ENCODE measurements around the gene VRTN.

VRTN gene

DNA sequence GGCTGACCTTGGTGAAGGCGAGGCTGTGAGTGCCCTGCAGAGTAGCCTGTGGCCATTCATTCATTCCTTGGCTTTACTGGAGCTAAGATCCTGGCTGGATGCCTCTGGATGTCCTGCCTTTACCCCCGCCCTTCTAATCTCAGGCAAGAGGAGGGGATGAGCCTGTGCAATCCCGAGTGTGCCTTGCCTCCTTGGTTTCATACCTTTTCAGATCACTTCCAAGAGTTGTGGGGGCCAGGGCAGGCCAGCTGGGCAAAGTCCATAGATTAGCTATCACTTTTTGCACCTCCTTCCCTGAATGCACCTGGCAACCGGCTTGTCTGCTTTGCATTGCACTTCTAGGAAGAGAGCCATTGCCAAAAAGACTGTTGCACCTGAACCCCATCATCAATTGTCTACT lies 1.5 kb downstream of the VRTN start:
- TF ChIP-seq CTCF (IDR thresholded peaks at IDR 0.05; ENCODE audit: low read depth, low read length, missing control alignments): no peak
- no peak overlapping the region for H3K4me3 ChIP-seq (replicated peaks; ENCODE audit: low read depth, low read length)
- no peak for DNase-seq (ENCODE audit: extremely low read depth, low read depth)

GRCh38 chr14:74350211-74350927 lies 2.1 kb downstream of the VRTN start:
- no peak for DNase-seq (ENCODE audit: extremely low read depth, low read depth)
- no peak for TF ChIP-seq CTCF (IDR thresholded peaks at IDR 0.05; ENCODE audit: low read depth, low read length, missing control alignments)
- H3K4me3 ChIP-seq (replicated peaks; ENCODE audit: low read depth, low read length): no peak overlapping the region

- TF ChIP-seq CTCF (IDR thresholded peaks at IDR 0.05; ENCODE audit: low read depth, low read length, missing control alignments): no peak
- no peak overlapping the region for H3K4me3 ChIP-seq (replicated peaks; ENCODE audit: low read depth, low read length)
- DNase-seq (ENCODE audit: extremely low read depth, low read depth): no peak
These were observed 2.7 kb downstream of the VRTN start for GRCh38 chr14:74350928-74351323.

GRCh38 chr14:74356892-74357575 lies 8.8 kb downstream of the VRTN start:
- no peak for DNase-seq (ENCODE audit: extremely low read depth, low read depth)
- TF ChIP-seq CTCF (IDR thresholded peaks at IDR 0.05; ENCODE audit: low read depth, low read length, missing control alignments): no peak
- no peak overlapping the region for H3K4me3 ChIP-seq (replicated peaks; ENCODE audit: low read depth, low read length)

DNA sequence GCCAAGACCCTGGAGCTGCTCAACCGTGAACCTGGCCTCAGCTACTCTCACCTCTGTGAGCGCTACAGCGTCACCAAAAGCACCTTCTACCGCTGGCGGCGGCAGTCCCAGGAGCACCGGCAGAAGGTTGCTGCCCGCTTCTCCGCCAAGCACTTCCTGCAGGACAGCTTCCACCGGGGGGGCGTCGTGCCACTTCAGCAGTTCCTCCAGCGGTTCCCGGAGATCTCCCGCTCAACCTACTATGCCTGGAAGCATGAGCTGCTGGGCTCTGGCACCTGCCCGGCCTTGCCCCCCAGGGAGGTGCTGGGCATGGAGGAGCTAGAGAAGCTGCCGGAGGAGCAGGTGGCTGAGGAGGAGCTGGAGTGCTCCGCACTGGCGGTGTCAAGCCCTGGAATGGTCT lies 9.3 kb downstream of the VRTN start:
- DNase-seq (ENCODE audit: extremely low read depth, low read depth): no peak
- H3K4me3 ChIP-seq (replicated peaks; ENCODE audit: low read depth, low read length): no peak overlapping the region
- no peak for TF ChIP-seq CTCF (IDR thresholded peaks at IDR 0.05; ENCODE audit: low read depth, low read length, missing control alignments)

- TF ChIP-seq CTCF (IDR thresholded peaks at IDR 0.05; ENCODE audit: low read depth, low read length, missing control alignments): no peak
- no peak overlapping the region for H3K4me3 ChIP-seq (replicated peaks; ENCODE audit: low read depth, low read length)
- DNase-seq (ENCODE audit: extremely low read depth, low read depth): no peak
These were observed 10.0 kb downstream of the VRTN start for GRCh38 chr14:74358176-74358829.
